Measurements from ENCODE around the gene ANKRD13C. TPM values are rescaled to one million over a fixed set of nuclear protein-coding genes. Genes with fewer than 3 reads are reported as not detected.

The ANKRD13C gene
- polyA plus RNA-seq, 1 donor (not counting 4 experiments of a cell fraction or from before 2014, with no cell fraction given), result 13.4 TPM

DNA sequence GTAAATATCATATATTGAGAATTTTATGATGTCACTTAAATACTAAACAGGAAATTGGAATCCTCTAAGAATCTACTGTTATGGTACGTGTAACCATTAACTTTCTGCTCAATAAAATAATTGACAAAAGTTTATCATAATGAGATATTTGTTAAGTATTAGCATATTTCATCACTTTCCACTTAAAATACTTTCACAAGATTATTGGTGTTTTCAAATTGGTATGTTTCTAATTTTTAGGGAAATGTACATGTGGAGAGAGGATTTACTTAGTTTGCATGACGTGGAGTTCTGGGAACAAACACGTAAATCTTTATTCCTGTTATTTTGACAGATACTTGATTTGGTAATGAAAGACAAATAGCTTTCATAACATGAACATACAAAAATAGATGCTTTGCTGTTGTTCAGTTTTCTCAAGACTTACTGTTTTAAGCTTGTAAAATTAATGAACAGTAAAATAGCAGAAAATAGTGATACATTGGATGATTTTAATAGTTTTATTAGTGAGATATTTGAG, 131.7 kb downstream of the ANKRD13C start:
- no peaks in the 10 kb centered on the region for H3K27me3 ChIP-seq (ENCODE audit: control insufficient read depth, extremely low read depth, insufficient read depth, low read length)
- H3K4me1 ChIP-seq (ENCODE audit: control insufficient read depth, extremely low read depth, insufficient read depth, low read length), result peaks cover 29% of the 10 kb centered on the region
- no peaks in the 10 kb centered on the region for H3K9me1 ChIP-seq (ENCODE audit: control insufficient read depth, extremely low read depth, insufficient read depth, low read length)
- peak overlapping the region; percentile 75 to 99 (median 89) for H3K4me3 ChIP-seq (ENCODE audit: control insufficient read depth in 2 of 3, extremely low read depth in 1 of 3, insufficient read depth in 2 of 3, low read depth in 1 of 3, low read length in 3 of 3)
- H3K9me3 ChIP-seq (ENCODE audit: control insufficient read depth, low read depth, low read length), result no peaks in the 10 kb centered on the region
- H3K36me3 ChIP-seq (ENCODE audit: control insufficient read depth in 2 of 2, extremely low read depth in 1 of 2, insufficient read depth in 2 of 2, low read length in 2 of 2), result peaks cover 8 to 18% of the 10 kb centered on the region in 2 experiments
- H3K79me2 ChIP-seq (ENCODE audit: control insufficient read depth, insufficient read depth, low read length), result peaks cover 91% of the 10 kb centered on the region
- DNase-seq (ENCODE audit: low read depth, low spot score) (no peak), FAIRE-seq (no peak)
- H2AFZ ChIP-seq (ENCODE audit: control insufficient read depth, low read length), result no peak overlapping the region
- dilution Hi-C loops (cut with MboI; ENCODE audit: extremely low pct_ligation_motif_present, low sequenced_read_pairs), result no loop called here
- peak overlapping the region; percentile 97 for H3K4me2 ChIP-seq (ENCODE audit: control insufficient read depth, extremely low read depth, insufficient read depth, low read depth, low read length)
- peak overlapping the region; percentile 96 for H3K27ac ChIP-seq (ENCODE audit: control insufficient read depth, insufficient read depth, low read length)
- H3K9ac ChIP-seq (ENCODE audit: control insufficient read depth, extremely low read depth, insufficient read depth, low read length), result peak overlapping the region; percentile 98
- peaks cover 6% of the 10 kb centered on the region for H4K20me1 ChIP-seq (ENCODE audit: control insufficient read depth, extremely low read depth, insufficient read depth, low read length)
- TF ChIP-seq, protein P1, sequence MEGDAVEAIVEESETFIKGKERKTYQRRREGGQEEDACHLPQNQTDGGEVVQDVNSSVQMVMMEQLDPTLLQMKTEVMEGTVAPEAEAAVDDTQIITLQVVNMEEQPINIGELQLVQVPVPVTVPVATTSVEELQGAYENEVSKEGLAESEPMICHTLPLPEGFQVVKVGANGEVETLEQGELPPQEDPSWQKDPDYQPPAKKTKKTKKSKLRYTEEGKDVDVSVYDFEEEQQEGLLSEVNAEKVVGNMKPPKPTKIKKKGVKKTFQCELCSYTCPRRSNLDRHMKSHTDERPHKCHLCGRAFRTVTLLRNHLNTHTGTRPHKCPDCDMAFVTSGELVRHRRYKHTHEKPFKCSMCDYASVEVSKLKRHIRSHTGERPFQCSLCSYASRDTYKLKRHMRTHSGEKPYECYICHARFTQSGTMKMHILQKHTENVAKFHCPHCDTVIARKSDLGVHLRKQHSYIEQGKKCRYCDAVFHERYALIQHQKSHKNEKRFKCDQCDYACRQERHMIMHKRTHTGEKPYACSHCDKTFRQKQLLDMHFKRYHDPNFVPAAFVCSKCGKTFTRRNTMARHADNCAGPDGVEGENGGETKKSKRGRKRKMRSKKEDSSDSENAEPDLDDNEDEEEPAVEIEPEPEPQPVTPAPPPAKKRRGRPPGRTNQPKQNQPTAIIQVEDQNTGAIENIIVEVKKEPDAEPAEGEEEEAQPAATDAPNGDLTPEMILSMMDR (optimal IDR thresholded peaks at IDR 0.05 in 1 of 3, IDR thresholded peaks at IDR 0.05 in 1 of 3, conservative IDR thresholded peaks at IDR 0.05 in 1 of 3; ENCODE audit: extremely low read depth in 1 of 3, insufficient read depth in 2 of 3, low read length in 3 of 3), result no peak

DNA sequence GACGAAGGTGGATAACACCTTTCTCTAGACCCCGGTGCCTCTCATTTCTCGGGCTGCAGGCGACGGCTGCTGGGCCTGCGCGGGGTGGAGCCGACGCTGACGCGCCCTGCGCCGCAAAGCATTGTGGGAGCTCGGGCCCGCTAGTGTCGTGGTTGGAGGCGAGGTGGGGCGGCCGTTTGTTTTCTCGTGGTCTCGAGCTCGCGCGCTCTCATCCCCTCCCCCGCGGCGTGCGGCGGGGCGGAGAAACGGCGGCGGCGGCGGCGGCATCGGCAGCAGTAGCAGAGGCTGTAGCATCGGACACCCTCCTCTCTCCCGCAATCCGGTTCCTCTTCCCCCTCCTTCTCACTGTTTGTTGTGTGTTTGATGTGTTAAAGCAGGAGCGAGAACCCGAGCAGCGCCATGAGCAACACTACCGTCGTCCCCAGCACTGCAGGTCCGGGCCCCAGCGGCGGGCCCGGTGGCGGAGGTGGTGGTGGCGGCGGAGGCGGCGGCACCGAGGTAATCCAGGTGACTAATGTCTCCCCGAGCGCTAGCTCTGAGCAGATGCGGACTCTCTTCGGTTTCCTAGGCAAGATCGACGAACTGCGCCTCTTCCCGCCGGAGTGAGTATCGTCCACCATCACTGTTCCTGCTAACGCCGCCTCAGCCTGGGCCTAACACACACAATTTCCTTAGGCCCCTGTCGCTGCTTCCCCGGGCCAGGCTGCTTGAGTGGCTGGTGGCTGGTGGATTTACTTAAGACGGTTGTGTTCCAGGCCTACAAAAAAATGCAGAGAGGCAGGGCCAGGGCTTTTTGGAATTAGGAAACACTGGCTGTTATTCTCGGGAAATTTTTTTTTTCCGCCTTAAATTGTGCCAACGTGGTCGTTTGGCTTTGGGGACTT, 133.0 kb downstream of the ANKRD13C start, which contains the start of gene SRSF11:
SRSF11 (plus strand) TSS at position 143 of the 884 bp plus-strand sequence; CDS start at position 400, 257 bp downstream.
- DNase-seq (ENCODE audit: low read depth, low spot score), result no peak
- Histone ChIP-seq H3K36me3 (ENCODE audit: control insufficient read depth in 2 of 2, extremely low read depth in 1 of 2, insufficient read depth in 2 of 2, low read length in 2 of 2) (peaks cover 8 to 15% of the 10 kb centered on the region in 2 experiments), H3K9me3 (ENCODE audit: control insufficient read depth, low read depth, low read length) (no peaks in the 10 kb centered on the region), H3K27me3 (ENCODE audit: control insufficient read depth, extremely low read depth, insufficient read depth, low read length) (no peaks in the 10 kb centered on the region), H4K20me1 (ENCODE audit: control insufficient read depth, extremely low read depth, insufficient read depth, low read length) (no peaks in the 10 kb centered on the region), H3K79me2 (ENCODE audit: control insufficient read depth, insufficient read depth, low read length) (peaks cover 90% of the 10 kb centered on the region), H3K9ac (ENCODE audit: control insufficient read depth, extremely low read depth, insufficient read depth, low read length) (peak within 1 kb of the TSS; percentile 98), H3K4me1 (ENCODE audit: control insufficient read depth, extremely low read depth, insufficient read depth, low read length) (peaks cover 22% of the 10 kb centered on the region), H3K27ac (ENCODE audit: control insufficient read depth, insufficient read depth, low read length) (peak within 1 kb of the TSS; percentile 96), H3K4me3 (ENCODE audit: control insufficient read depth in 2 of 3, extremely low read depth in 1 of 3, insufficient read depth in 2 of 3, low read depth in 1 of 3, low read length in 3 of 3) (peak within 1 kb of the TSS; percentile 75 to 99 (median 89)), H2AFZ (ENCODE audit: control insufficient read depth, low read length) (peak within 1 kb of the TSS; percentile 93), H3K9me1 (ENCODE audit: control insufficient read depth, extremely low read depth, insufficient read depth, low read length) (no peaks in the 10 kb centered on the region), H3K4me2 (ENCODE audit: control insufficient read depth, extremely low read depth, insufficient read depth, low read depth, low read length) (peak within 1 kb of the TSS; percentile 97)
- dilution Hi-C loops (cut with MboI; ENCODE audit: extremely low pct_ligation_motif_present, low sequenced_read_pairs), result no loop called here
- FAIRE-seq, result peak; percentile 9
- TF ChIP-seq, protein P1 (optimal IDR thresholded peaks at IDR 0.05 in 1 of 3, IDR thresholded peaks at IDR 0.05 in 1 of 3, conservative IDR thresholded peaks at IDR 0.05 in 1 of 3; ENCODE audit: extremely low read depth in 1 of 3, insufficient read depth in 2 of 3, low read length in 3 of 3), result no peak
- no peak for TF ChIP-seq EZH2 (IDR thresholded peaks at IDR 0.05; ENCODE audit: low read length)

Data from keratinocyte (primary cell).